HepG2 (cell line): ENCODE results near the gene RANBP3. TPM values are rescaled to one million over a fixed set of nuclear protein-coding genes. Genes with fewer than 3 reads are reported as not detected.

Experiments used
- E2F2 ChIP-seq: sonication (generic); formaldehyde crosslinking; IDR thresholded peaks from 2 replicates; pipeline ENCODE4 v1.4.0; 2020; ENCODE audit warnings: missing genetic modification reagents, borderline replicate concordance
- ETV5 ChIP-seq: IDR thresholded peaks from 2 replicates; pipeline ENCODE4 v1.6.1; 2018; ENCODE audit warnings: missing biosample characterization, missing genetic modification reagents, inconsistent platforms, borderline replicate concordance
- GMEB1 ChIP-seq: sonication (generic); formaldehyde crosslinking; IDR thresholded peaks from 2 replicates; pipeline ENCODE4 v1.5.1; 2020; ENCODE audit warnings: missing genetic modification reagents, mild to moderate bottlenecking, borderline replicate concordance
- MIER2 ChIP-seq: IDR thresholded peaks from 2 replicates; pipeline ENCODE4 v1.6.1; 2016; ENCODE audit warnings: missing biosample characterization, missing genetic modification reagents
- PITX1 ChIP-seq: sonication (generic); formaldehyde crosslinking; IDR thresholded peaks from 2 replicates; pipeline ENCODE4 v1.5.1; 2020; ENCODE audit warnings: mild to moderate bottlenecking, missing genetic modification reagents
- POGK ChIP-seq: sonication (generic); formaldehyde crosslinking; conservative IDR thresholded peaks from 2 replicates; pipeline ENCODE4 v1.8.0; 2022; ENCODE audit warnings: mild to moderate bottlenecking, moderate library complexity, missing genetic modification reagents
- SALL2 ChIP-seq: sonication (generic); formaldehyde crosslinking; IDR thresholded peaks from 2 replicates; pipeline ENCODE4 v1.8.1; 2023; ENCODE audit warnings: mild to moderate bottlenecking, missing genetic modification reagents, inconsistent platforms
- STAT6 ChIP-seq: sonication (generic); formaldehyde crosslinking; IDR thresholded peaks from 2 replicates; pipeline ENCODE4 v1.4.0; 2020; ENCODE audit warnings: missing genetic modification reagents, mild to moderate bottlenecking, borderline replicate concordance
- TOPORS ChIP-seq: sonication (generic); formaldehyde crosslinking; IDR thresholded peaks from 2 replicates; pipeline ENCODE4 v1.8.0; 2023; ENCODE audit warnings: mild to moderate bottlenecking, missing genetic modification reagents
- ZBTB14 ChIP-seq: sonication (generic); formaldehyde crosslinking; IDR thresholded peaks from 2 replicates; pipeline ENCODE4 v1.4.0; 2020; ENCODE audit warnings: missing genetic modification reagents
- ZBTB7A ChIP-seq: sonication (generic); formaldehyde crosslinking; IDR thresholded peaks from 2 replicates; pipeline ENCODE4 v1.8.0; 2022; ENCODE audit warnings: mild to moderate bottlenecking, missing genetic modification reagents
- ZKSCAN5 ChIP-seq: sonication (generic); formaldehyde crosslinking; IDR thresholded peaks from 2 replicates; pipeline ENCODE4 v1.5.1; 2020; ENCODE audit warnings: mild to moderate bottlenecking, missing genetic modification reagents
- ZNF256 ChIP-seq: sonication (generic); formaldehyde crosslinking; conservative IDR thresholded peaks from 2 replicates; pipeline ENCODE4 v1.4.0; 2020; ENCODE audit warnings: missing genetic modification reagents
- ZNF296 ChIP-seq: sonication (generic); formaldehyde crosslinking; conservative IDR thresholded peaks from 2 replicates; pipeline ENCODE4 v1.5.0; 2020; ENCODE audit warnings: mild to moderate bottlenecking, missing genetic modification reagents
- ZNF484 ChIP-seq: sonication (generic); formaldehyde crosslinking; IDR thresholded peaks from 2 replicates; pipeline ENCODE4 v1.5.1; 2020; ENCODE audit warnings: mild to moderate bottlenecking, low read depth, missing genetic modification reagents, borderline replicate concordance
- ZNF496 ChIP-seq: sonication (generic); formaldehyde crosslinking; IDR thresholded peaks from 2 replicates; pipeline ENCODE4 v1.8.1; 2023; ENCODE audit warnings: mild to moderate bottlenecking, moderate library complexity, missing genetic modification reagents; ENCODE audit not compliant: insufficient replicate concordance
- ZNF567 ChIP-seq: sonication (generic); formaldehyde crosslinking; IDR thresholded peaks from 2 replicates; pipeline ENCODE4 v1.8.1; 2023; ENCODE audit warnings: mild to moderate bottlenecking, missing genetic modification reagents, borderline replicate concordance
- ZNF652 ChIP-seq: IDR thresholded peaks from 2 replicates; pipeline ENCODE4 v1.6.1; 2016; ENCODE audit warnings: low read depth, borderline replicate concordance
- polyA plus RNA-seq, 8 experiments: library from polyadenylated mRNA; depleted of rRNA in 3 of 8; stranded (reverse) in 7 of 8; unstranded in 1 of 8; fragments of >200 nt; fragmentation: Illumina TruSeq in 4 of 8; extraction: Trizol in 4 of 8; gene quantifications; 2 replicates each; pipeline versions ENCODE4 v1.2.1 to v1.2.3, GENCODE V29; 2011 to 2016; ENCODE audit warnings: low read depth in 4 of 8, missing spikeins in 1 of 8, mixed read lengths in 1 of 8; ENCODE audit not compliant: insufficient read depth in 1 of 8
- total RNA-seq, 5 experiments: library from RNA; depleted of rRNA; stranded (reverse); fragments of >200 nt; fragmentation: Illumina TruSeq; extraction: Trizol; gene quantifications; 2 replicates each; pipeline ENCODE4 v1.2.3, GENCODE V29; 2016; ENCODE audit warnings: low read depth in 1 of 5

RANBP3 gene
- total and polyA plus RNA-seq, 2 of the 13 experiments (the other 11 are each of a cell fraction or from before 2014, with no cell fraction given) = 39.5 to 149 TPM

GRCh38 chr19:5961969-5962945, 15.7 kb downstream of the RANBP3 start (continued):
- TF ChIP-seq ZNF296 (no peak), ZNF567 (0 out of 2 replicates have a peak, but pooled peaks have one; percentile 74), ZKSCAN5 (CRISPR knock-in tag) (no peak), ZBTB7A (CRISPR knock-in tag) (peak; percentile 84; the same call in 1 of the 2 replicates), ETV5 (CRISPR knock-in tag) (peak; percentile 98), TOPORS (CRISPR knock-in tag) (peak; percentile 71), MIER2 (0 out of 2 replicates have a peak, but pooled peaks have one; percentile 26), ZNF256 (CRISPR knock-in tag) (0 out of 2 replicates have a peak, but pooled peaks have one; percentile 31), POGK (peak; percentile 51; the same call in 1 of the 2 replicates), GMEB1 (CRISPR knock-in tag) (peak; percentile 53; the same call in 1 of the 2 replicates), E2F2 (CRISPR knock-in tag) (no peak), ZNF496 (CRISPR knock-in tag) (no peak), PITX1 (peak; percentile 72), STAT6 (CRISPR knock-in tag) (peak; percentile 91; the same call in 1 of the 2 replicates), SALL2 (CRISPR knock-in tag) (peak; percentile 42; the same call in 1 of the 2 replicates), ZNF652 (peak; percentile 62; the same call in 1 of the 2 replicates), ZNF484 (CRISPR knock-in tag) (no peak), ZBTB14 (no peak)
